Medulla oblongata (tissue), 1 donor: ENCODE measurements around the gene COPB1.

Experiments
- DNase-seq: peaks from one replicate; pipeline ENCODE4 v3.0.0-alpha.2; 2015; ENCODE audit errors: extremely low spot score

Gene COPB1

GRCh38 chr11:14506532-14506931 lies 6.9 kb upstream of the COPB1 start:
- no peak for DNase-seq

DNA sequence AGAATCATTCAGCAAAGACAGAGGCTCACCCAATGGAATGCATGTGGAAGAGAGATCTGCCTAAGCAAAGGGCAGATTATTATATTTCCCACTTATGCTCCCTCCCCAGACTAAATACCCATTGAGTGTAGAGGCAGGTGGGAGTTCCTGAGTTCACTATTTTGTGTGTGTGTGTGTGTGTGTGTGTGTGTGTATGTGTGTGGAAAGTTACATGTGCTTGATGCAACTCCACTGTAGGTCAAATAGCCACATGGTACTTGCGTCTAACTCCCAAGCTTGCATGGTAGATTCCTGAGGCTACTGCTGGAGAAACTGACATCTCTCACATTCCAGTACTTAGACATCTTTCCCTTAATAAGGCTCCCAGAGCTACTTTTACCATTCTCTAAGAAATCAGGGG lies 3.4 kb upstream of the COPB1 start:
- no peak for DNase-seq

- no peak for DNase-seq
Observed at GRCh38 chr11:14502039-14502438, 2.4 kb upstream of the COPB1 start.

- peak; percentile 64 for DNase-seq
Observed at GRCh38 chr11:14500181-14500651, 605 bp upstream of the COPB1 start.

DNA sequence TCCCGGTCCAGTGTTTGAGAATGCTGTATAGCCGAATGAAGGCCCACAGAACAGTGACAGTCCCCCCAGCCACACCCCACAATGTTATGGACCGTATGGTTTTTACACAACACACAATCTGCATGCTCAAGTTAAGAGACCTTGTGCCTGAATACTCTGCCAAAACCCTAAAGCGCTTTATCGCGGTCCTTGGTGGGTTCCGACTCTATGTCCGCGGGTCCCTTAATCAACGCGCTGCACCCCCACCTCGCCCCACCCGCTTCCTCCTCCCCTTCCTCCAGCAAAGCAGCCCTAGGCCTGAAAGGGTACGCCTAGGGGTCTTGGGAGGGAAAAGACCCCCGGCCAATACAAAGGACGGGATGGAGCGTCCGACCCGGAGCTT lies 442 bp downstream of the COPB1 start:
- peak; percentile 36 for DNase-seq

GRCh38 chr11:14480716-14481115 lies 18.9 kb downstream of the COPB1 start:
- no peak for DNase-seq

GRCh38 chr11:14471127-14471526 lies 28.5 kb downstream of the COPB1 start:
- no peak for DNase-seq

DNA sequence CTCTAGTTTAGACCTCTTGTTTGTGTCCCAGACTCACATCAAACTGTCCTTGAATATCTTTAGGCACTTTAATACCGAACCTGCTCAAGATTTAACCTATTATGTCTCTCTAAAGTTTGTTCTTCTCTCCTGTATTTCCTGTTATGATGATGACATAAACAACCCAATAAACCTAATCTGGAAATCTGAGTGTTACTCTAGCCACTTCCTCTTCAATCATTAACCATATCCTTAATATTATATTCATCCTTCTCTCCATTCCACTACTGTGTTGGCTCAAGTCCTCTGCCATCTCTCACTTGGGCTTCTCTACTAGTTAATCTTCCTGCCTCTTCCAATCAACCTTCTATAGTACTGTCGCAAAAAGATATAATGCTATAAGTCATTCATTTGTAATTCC lies 36.0 kb downstream of the COPB1 start:
- no peak for DNase-seq

DNA sequence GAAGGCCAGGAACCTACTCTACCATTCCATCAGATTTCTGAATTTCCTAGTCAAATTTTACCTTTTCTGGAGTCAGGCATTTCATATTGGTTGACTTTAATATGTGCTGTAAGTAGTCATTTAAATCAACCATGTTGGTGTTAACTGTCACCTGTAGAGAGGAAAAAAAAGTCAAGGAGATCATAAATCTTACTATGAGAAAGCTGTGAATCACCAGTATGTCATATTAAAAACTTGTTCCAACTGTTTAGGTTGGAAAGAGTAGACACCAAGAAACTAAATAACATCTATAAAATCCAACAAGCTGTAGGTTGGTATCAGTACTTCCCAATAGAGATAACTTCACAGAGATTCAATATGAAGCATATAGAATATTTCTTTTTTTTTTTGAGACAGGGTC lies 39.5 kb downstream of the COPB1 start:
- no peak for DNase-seq

GRCh38 chr11:14458377-14458776 lies 41.2 kb downstream of the COPB1 start:
- no peak for DNase-seq

GRCh38 chr11:14455648-14456430 lies 43.8 kb downstream of the COPB1 start:
- DNase-seq, result no peak

- peak; percentile 15 for DNase-seq
Observed at GRCh38 chr11:14454861-14455632, 44.6 kb downstream of the COPB1 start.

- no peak for DNase-seq
Observed at GRCh38 chr11:14451825-14452224, 47.8 kb downstream of the COPB1 start.

- no peak for DNase-seq
Observed at GRCh38 chr11:14449302-14449714, 50.3 kb downstream of the COPB1 start.

DNA sequence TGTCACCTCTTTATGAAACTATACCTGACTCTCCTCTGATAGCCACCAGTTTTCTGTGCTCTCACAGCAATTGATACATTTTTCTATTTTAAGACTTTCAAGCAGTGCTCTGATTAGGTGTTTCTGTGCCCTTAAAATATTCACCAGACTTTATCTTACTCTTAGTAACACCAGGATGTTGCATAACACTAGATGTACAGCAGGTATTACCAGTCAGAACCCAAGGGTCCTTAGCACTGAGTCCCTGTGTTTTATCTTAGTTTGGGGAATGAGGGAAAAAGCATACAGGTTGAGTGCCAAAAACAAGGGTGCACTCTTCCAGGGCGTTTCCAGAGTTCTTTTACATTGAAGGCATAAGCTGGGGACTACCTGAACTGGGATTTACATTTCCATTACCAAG lies 51.4 kb downstream of the COPB1 start:
- DNase-seq, result no peak

GRCh38 chr11:14446701-14447169 lies 52.9 kb downstream of the COPB1 start:
- no peak for DNase-seq

- DNase-seq, result no peak
Observed at GRCh38 chr11:14445542-14446530, 53.8 kb downstream of the COPB1 start.

DNA sequence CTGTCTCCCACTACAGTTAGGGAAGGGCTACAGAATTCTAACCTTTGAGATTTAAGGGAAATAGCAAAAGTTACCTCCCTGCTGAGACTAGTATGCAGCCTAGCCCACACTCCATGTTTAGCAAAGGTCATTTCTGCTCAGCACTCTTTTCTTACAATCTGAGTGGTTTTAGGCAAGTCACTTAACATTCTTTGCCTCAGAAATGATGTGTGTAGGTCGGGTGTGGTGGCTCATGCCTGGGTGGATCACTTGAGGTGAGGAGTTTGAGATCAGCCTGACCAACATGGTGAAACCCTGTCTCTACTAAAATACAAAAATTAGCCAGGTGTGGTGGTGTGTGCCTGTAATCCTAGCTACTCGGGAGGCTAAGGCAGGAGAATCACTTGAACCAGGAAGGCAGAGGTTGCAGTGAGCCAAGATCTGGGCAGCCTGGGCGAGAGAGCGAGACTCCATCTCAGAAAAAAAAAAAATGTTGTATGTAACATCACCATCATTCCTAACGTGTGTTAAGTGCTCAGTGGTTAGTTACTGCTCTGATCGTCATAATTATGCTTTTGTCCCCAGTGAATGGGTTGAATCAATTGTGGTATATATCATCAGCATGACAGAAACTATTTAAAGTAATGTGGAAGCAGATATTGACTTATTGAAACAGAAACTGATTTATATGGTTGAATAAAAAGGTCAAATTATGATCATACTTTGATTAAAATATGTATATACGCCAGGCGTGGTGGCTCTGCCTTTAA lies 55.0 kb downstream of the COPB1 start:
- DNase-seq, result no peak

- DNase-seq, result peak; percentile 33
Observed at GRCh38 chr11:14443638-14444037, 56.0 kb downstream of the COPB1 start.

DNA sequence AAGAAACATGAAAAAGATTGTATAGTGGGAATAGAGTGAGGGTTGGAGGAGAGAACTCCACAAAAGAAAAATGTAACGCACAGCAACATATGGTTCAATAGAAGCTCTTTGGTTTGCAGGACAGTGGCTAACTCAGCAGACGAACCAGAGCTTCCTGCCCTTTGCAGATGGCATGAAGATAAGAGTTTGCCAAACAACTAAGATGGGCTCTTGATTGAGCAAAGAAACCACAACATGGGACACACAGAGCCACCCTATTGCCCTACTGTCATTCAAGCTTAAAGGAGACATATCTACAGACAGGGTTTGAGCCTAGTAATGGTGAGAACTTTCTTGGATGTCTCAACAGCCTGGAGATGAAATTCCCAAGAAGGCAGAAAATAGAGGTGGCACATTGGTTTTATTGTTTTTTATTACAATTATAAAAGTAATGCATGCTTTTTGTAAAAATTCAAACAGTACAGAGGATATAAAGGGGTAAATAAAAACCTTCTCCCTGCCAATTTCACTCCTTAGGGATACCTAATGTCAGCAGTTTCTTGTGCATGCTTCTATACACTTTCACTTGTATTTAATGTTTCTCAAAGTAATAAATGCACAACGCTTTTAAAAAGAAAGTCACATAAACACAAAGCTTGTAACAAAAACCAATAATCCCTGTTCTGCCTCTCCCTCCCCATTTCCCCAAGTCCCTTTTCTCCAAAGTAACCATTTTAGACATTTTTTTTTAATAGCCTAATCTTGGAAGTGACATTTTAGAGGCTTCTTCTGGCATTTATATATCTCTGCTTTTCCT lies 63.7 kb downstream of the COPB1 start:
- no peak for DNase-seq
